ENCODE data around the gene AKIRIN2. TPM values are rescaled to one million over a fixed set of nuclear protein-coding genes. Genes with fewer than 3 reads are reported as not detected.

AKIRIN2 gene
- total and polyA plus RNA-seq, 2 experiments from 2014 or later = 66.7 to 82.6 TPM

GRCh38 chr6:87672641-87673040 lies 29.4 kb downstream of the AKIRIN2 start:
- TF ChIP-seq, protein P1, sequence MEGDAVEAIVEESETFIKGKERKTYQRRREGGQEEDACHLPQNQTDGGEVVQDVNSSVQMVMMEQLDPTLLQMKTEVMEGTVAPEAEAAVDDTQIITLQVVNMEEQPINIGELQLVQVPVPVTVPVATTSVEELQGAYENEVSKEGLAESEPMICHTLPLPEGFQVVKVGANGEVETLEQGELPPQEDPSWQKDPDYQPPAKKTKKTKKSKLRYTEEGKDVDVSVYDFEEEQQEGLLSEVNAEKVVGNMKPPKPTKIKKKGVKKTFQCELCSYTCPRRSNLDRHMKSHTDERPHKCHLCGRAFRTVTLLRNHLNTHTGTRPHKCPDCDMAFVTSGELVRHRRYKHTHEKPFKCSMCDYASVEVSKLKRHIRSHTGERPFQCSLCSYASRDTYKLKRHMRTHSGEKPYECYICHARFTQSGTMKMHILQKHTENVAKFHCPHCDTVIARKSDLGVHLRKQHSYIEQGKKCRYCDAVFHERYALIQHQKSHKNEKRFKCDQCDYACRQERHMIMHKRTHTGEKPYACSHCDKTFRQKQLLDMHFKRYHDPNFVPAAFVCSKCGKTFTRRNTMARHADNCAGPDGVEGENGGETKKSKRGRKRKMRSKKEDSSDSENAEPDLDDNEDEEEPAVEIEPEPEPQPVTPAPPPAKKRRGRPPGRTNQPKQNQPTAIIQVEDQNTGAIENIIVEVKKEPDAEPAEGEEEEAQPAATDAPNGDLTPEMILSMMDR (IDR thresholded peaks at IDR 0.05; ENCODE audit: low read depth, low read length) = no peak
- H3K4me1 ChIP-seq (ENCODE audit: low read depth) = peaks cover 11% of the 10 kb centered on the region
- H3K27ac ChIP-seq = peak overlapping the region; percentile 49
- DNase-seq (ENCODE audit: low read depth in 1 of 2, low spot score in 1 of 2) = no peak
- H3K9me3 ChIP-seq (ENCODE audit: low read depth) = no peaks in the 10 kb centered on the region
- H3K4me3 ChIP-seq = no peak overlapping the region
- peaks cover 20% of the 10 kb centered on the region for H3K36me3 ChIP-seq
- no peaks in the 10 kb centered on the region for H3K27me3 ChIP-seq

DNA sequence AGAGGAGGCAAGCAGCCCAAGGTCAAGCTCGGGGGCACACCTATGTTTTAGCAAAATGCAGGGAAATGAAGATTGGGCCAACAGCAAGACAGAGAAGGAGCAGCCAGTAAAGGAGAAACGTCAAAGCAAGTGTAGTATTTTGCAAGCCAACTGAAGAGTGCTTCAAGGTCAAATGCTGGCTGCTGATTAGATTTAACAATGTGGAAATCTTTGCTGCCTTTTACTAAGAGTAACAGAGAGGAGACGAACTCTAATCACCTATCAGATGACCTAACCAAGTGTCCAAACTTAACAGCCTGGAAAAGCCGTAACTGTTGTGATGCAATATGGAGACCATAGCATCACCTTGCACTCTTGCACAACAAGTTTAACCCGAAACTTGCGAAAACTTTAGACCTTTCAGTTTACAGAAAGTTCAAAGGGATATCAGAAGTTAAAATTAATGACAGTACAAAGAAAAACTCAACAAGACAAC lies 30.4 kb downstream of the AKIRIN2 start:
- TF ChIP-seq, protein P1 (IDR thresholded peaks at IDR 0.05; ENCODE audit: low read depth, low read length) = no peak
- H3K36me3 ChIP-seq = peaks cover 14% of the 10 kb centered on the region
- H3K4me3 ChIP-seq = no peak overlapping the region
- peak; percentile 26 to 38 for DNase-seq (ENCODE audit: low read depth in 1 of 2, low spot score in 1 of 2)
- no peaks in the 10 kb centered on the region for H3K27me3 ChIP-seq
- no peaks in the 10 kb centered on the region for H3K9me3 ChIP-seq (ENCODE audit: low read depth)
- peaks cover 11% of the 10 kb centered on the region for H3K4me1 ChIP-seq (ENCODE audit: low read depth)
- peak overlapping the region; percentile 78 for H3K27ac ChIP-seq

- Histone ChIP-seq H3K27ac (peak overlapping the region; percentile 78), H3K9me3 (ENCODE audit: low read depth) (no peaks in the 10 kb centered on the region), H3K4me3 (no peak overlapping the region), H3K27me3 (no peaks in the 10 kb centered on the region), H3K4me1 (ENCODE audit: low read depth) (peaks cover 11% of the 10 kb centered on the region), H3K36me3 (peaks cover 11% of the 10 kb centered on the region)
- no peak for DNase-seq (ENCODE audit: low read depth in 1 of 2, low spot score in 1 of 2)
- TF ChIP-seq, protein P1 (IDR thresholded peaks at IDR 0.05; ENCODE audit: low read depth, low read length) = no peak
Measured at GRCh38 chr6:87670707-87671106, 31.3 kb downstream of the AKIRIN2 start.

DNA sequence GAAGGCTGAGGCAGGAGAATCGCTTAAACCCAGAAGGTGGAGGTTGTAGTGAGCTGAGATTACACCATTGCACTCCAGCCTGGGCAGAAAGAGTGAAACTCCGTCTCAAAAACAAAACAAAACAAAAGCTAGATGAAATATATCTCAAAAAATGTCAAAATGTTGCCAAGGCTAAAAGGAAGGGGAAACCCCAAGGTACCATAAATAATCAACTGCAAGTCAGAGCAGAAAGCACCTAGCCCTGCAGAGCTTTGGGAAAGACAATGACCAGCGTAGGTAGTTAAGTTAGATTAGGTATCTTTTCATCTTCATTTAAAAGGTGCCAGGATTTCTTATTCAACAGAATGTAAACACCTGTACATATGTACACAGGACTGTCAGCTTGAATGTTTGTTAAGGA lies 33.0 kb downstream of the AKIRIN2 start:
- TF ChIP-seq, protein P1 (IDR thresholded peaks at IDR 0.05; ENCODE audit: low read depth, low read length) = no peak
- no peaks in the 10 kb centered on the region for H3K9me3 ChIP-seq (ENCODE audit: low read depth)
- H3K27me3 ChIP-seq = no peaks in the 10 kb centered on the region
- no peak for DNase-seq (ENCODE audit: low read depth in 1 of 2, low spot score in 1 of 2)
- peaks cover 11% of the 10 kb centered on the region for H3K4me1 ChIP-seq (ENCODE audit: low read depth)
- no peak overlapping the region for H3K27ac ChIP-seq
- peaks cover 4% of the 10 kb centered on the region for H3K36me3 ChIP-seq
- H3K4me3 ChIP-seq = no peak overlapping the region

GRCh38 chr6:87668013-87668412 lies 34.0 kb downstream of the AKIRIN2 start:
- DNase-seq (ENCODE audit: low read depth in 1 of 2, low spot score in 1 of 2) = no peak
- Histone ChIP-seq H3K27ac (no peak overlapping the region), H3K36me3 (peaks cover 4% of the 10 kb centered on the region), H3K4me1 (ENCODE audit: low read depth) (peaks cover 21% of the 10 kb centered on the region), H3K4me3 (no peak overlapping the region), H3K27me3 (no peaks in the 10 kb centered on the region), H3K9me3 (ENCODE audit: low read depth) (no peaks in the 10 kb centered on the region)
- TF ChIP-seq, protein P1 (IDR thresholded peaks at IDR 0.05; ENCODE audit: low read depth, low read length) = no peak

All from cardiac muscle cell (in vitro differentiated cells and primary cell).